Measurements from ENCODE around the gene ABHD17C.
"Not testable (repeated sequence)": the region's sequence is repeated elsewhere in the genome, so short reads cannot be mapped to it uniquely, and the experiment has no call there.

The ABHD17C gene

GRCh38 chr15:80732818-80733217 lies 37.7 kb downstream of the ABHD17C start:
- no peak for DNase-seq

GRCh38 chr15:80733460-80733859 lies 38.4 kb downstream of the ABHD17C start:
- DNase-seq: no peak

GRCh38 chr15:80735344-80735743 lies 40.2 kb downstream of the ABHD17C start:
- no peak for DNase-seq

- DNase-seq: no peak
Observed at GRCh38 chr15:80736560-80736959, 41.5 kb downstream of the ABHD17C start.

- no peak for DNase-seq
Observed at GRCh38 chr15:80739919-80740318, 44.8 kb downstream of the ABHD17C start.

- DNase-seq: no peak
Observed at GRCh38 chr15:80742081-80742480, 47.0 kb downstream of the ABHD17C start.

GRCh38 chr15:80743189-80743833 lies 48.2 kb downstream of the ABHD17C start:
- DNase-seq: no peak

- DNase-seq: no peak
Observed at GRCh38 chr15:80744415-80744814, 49.3 kb downstream of the ABHD17C start.

- peak; percentile 74 for DNase-seq
Observed at GRCh38 chr15:80744826-80745225, 49.7 kb downstream of the ABHD17C start.

GRCh38 chr15:80745888-80746287 lies 50.8 kb downstream of the ABHD17C start:
- DNase-seq: no peak

GRCh38 chr15:80747317-80748053 lies 52.4 kb downstream of the ABHD17C start:
- no peak for DNase-seq

- no peak for DNase-seq
Observed at GRCh38 chr15:80749589-80749988, 54.5 kb downstream of the ABHD17C start.

- DNase-seq: no peak
Observed at GRCh38 chr15:80750575-80750974, 55.5 kb downstream of the ABHD17C start.

- DNase-seq: no peak
Observed at GRCh38 chr15:80752204-80752603, 57.1 kb downstream of the ABHD17C start.

GRCh38 chr15:80753161-80753560 lies 58.1 kb downstream of the ABHD17C start:
- DNase-seq: no peak

- DNase-seq: no peak
Observed at GRCh38 chr15:80754014-80754413, 58.9 kb downstream of the ABHD17C start.

- no peak for DNase-seq
Observed at GRCh38 chr15:80755885-80756284, 60.8 kb downstream of the ABHD17C start.

- DNase-seq: no peak
Observed at GRCh38 chr15:80758130-80758745, 63.1 kb downstream of the ABHD17C start.

GRCh38 chr15:80760960-80761359 lies 65.8 kb downstream of the ABHD17C start:
- no peak for DNase-seq

GRCh38 chr15:80761754-80762153 lies 66.6 kb downstream of the ABHD17C start:
- DNase-seq: no peak

- DNase-seq: not testable (repeated sequence)
Observed at GRCh38 chr15:80763235-80763634, 68.1 kb downstream of the ABHD17C start.

GRCh38 chr15:80764535-80764934 lies 69.4 kb downstream of the ABHD17C start:
- no peak for DNase-seq

GRCh38 chr15:80766275-80766674 lies 71.2 kb downstream of the ABHD17C start:
- DNase-seq: no peak

- no peak for DNase-seq
Observed at GRCh38 chr15:80768158-80768557, 73.0 kb downstream of the ABHD17C start.
